ENCODE measurements around the gene DAND5. TPM values are rescaled to one million over a fixed set of nuclear protein-coding genes. Genes with fewer than 3 reads are reported as not detected.
"Not testable (repeated sequence)": the region's sequence is repeated elsewhere in the genome, so short reads cannot be mapped to it uniquely, and the experiment has no call there.

DAND5 gene
- total RNA-seq, 3 donors from 2014 or later: not detected

GRCh38 chr19:12952050-12952449 lies 17.3 kb upstream of the DAND5 start:
- peaks cover 43% of the 10 kb centered on the region for H3K36me3 Mint-ChIP-seq (ENCODE audit: insufficient read depth)
- not testable (repeated sequence) for H3K27me3 Mint-ChIP-seq (ENCODE audit: low read depth); H3K9me3 Mint-ChIP-seq; H3K4me3 Mint-ChIP-seq; ATAC-seq; DNase-seq
- H3K4me1 Mint-ChIP-seq (ENCODE audit: low read depth): peaks cover 33% of the 10 kb centered on the region

- peaks cover 34% of the 10 kb centered on the region for H3K4me1 Mint-ChIP-seq (ENCODE audit: low read depth)
- peaks cover 40% of the 10 kb centered on the region for H3K36me3 Mint-ChIP-seq (ENCODE audit: insufficient read depth)
- no peaks in the 10 kb centered on the region for H3K27me3 Mint-ChIP-seq (ENCODE audit: low read depth)
- H3K9me3 Mint-ChIP-seq: no peaks in the 10 kb centered on the region
- no peak overlapping the region for H3K4me3 Mint-ChIP-seq
- ATAC-seq (no peak), DNase-seq (no peak)
These were observed 16.8 kb upstream of the DAND5 start for GRCh38 chr19:12952488-12953137.

- Mint-ChIP-seq H3K36me3 (ENCODE audit: insufficient read depth) (peaks cover 36% of the 10 kb centered on the region), H3K9me3 (no peaks in the 10 kb centered on the region), H3K4me3 (no peak overlapping the region), H3K4me1 (ENCODE audit: low read depth) (peaks cover 32% of the 10 kb centered on the region), H3K27me3 (ENCODE audit: low read depth) (no peaks in the 10 kb centered on the region)
- ATAC-seq (no peak), DNase-seq (no peak)
These were observed 16.1 kb upstream of the DAND5 start for GRCh38 chr19:12953138-12953798.

- peak overlapping the region; percentile 54 for H3K4me3 Mint-ChIP-seq
- no peak for DNase-seq
- peaks cover 32% of the 10 kb centered on the region for H3K4me1 Mint-ChIP-seq (ENCODE audit: low read depth)
- peak; percentile 19 to 20 for ATAC-seq
- H3K9me3 Mint-ChIP-seq: no peaks in the 10 kb centered on the region
- peaks cover 34% of the 10 kb centered on the region for H3K36me3 Mint-ChIP-seq (ENCODE audit: insufficient read depth)
- no peaks in the 10 kb centered on the region for H3K27me3 Mint-ChIP-seq (ENCODE audit: low read depth)
These were observed 15.4 kb upstream of the DAND5 start for GRCh38 chr19:12953799-12954611.

- Mint-ChIP-seq H3K4me1 (ENCODE audit: low read depth) (peaks cover 32% of the 10 kb centered on the region), H3K4me3 (peak overlapping the region; percentile 54), H3K27me3 (ENCODE audit: low read depth) (no peaks in the 10 kb centered on the region), H3K36me3 (ENCODE audit: insufficient read depth) (peaks cover 33% of the 10 kb centered on the region), H3K9me3 (no peaks in the 10 kb centered on the region)
- ATAC-seq (no peak), DNase-seq (no peak)
These were observed 14.8 kb upstream of the DAND5 start for GRCh38 chr19:12954612-12954962.

GRCh38 chr19:12955575-12955974 lies 13.8 kb upstream of the DAND5 start:
- ATAC-seq; DNase-seq; H3K27me3 Mint-ChIP-seq (ENCODE audit: low read depth); H3K9me3 Mint-ChIP-seq: not testable (repeated sequence)
- H3K4me3 Mint-ChIP-seq: peak overlapping the region; percentile 91
- H3K4me1 Mint-ChIP-seq (ENCODE audit: low read depth): peaks cover 32% of the 10 kb centered on the region
- H3K36me3 Mint-ChIP-seq (ENCODE audit: insufficient read depth): peaks cover 26% of the 10 kb centered on the region

GRCh38 chr19:12955996-12956395 lies 13.4 kb upstream of the DAND5 start:
- DNase-seq (no peak), ATAC-seq (no peak)
- H3K9me3 Mint-ChIP-seq: no peaks in the 10 kb centered on the region
- peaks cover 32% of the 10 kb centered on the region for H3K4me1 Mint-ChIP-seq (ENCODE audit: low read depth)
- peak overlapping the region; percentile 91 for H3K4me3 Mint-ChIP-seq
- H3K36me3 Mint-ChIP-seq (ENCODE audit: insufficient read depth): peaks cover 26% of the 10 kb centered on the region
- peaks cover 2% of the 10 kb centered on the region for H3K27me3 Mint-ChIP-seq (ENCODE audit: low read depth)

GRCh38 chr19:12956446-12957388 lies 12.7 kb upstream of the DAND5 start, which contains the start of gene GADD45GIP1:
Gene GADD45GIP1 (minus strand): TSS chr19:12957223. CDS start chr19:12957212, 11 bp downstream.
- peaks cover 32% of the 10 kb centered on the region for H3K4me1 Mint-ChIP-seq (ENCODE audit: low read depth)
- H3K27me3 Mint-ChIP-seq (ENCODE audit: low read depth): peaks cover 2% of the 10 kb centered on the region
- DNase-seq (peak; percentile 79), ATAC-seq (peak; percentile 96 to 97)
- H3K9me3 Mint-ChIP-seq: no peaks in the 10 kb centered on the region
- peak within 1 kb of the TSS; percentile 91 for H3K4me3 Mint-ChIP-seq
- H3K36me3 Mint-ChIP-seq (ENCODE audit: insufficient read depth): peaks cover 20% of the 10 kb centered on the region

GRCh38 chr19:12957389-12957952 lies 11.9 kb upstream of the DAND5 start:
- peak; percentile 1 to 6 for ATAC-seq
- Mint-ChIP-seq H3K4me3 (peak overlapping the region; percentile 86), H3K4me1 (ENCODE audit: low read depth) (peaks cover 32% of the 10 kb centered on the region), H3K36me3 (ENCODE audit: insufficient read depth) (peaks cover 17% of the 10 kb centered on the region)
- not testable (repeated sequence) for H3K9me3 Mint-ChIP-seq; H3K27me3 Mint-ChIP-seq (ENCODE audit: low read depth); DNase-seq

- ATAC-seq: no peak
- peaks cover 2% of the 10 kb centered on the region for H3K27me3 Mint-ChIP-seq (ENCODE audit: low read depth)
- no peak for DNase-seq
- H3K4me1 Mint-ChIP-seq (ENCODE audit: low read depth): peaks cover 23% of the 10 kb centered on the region
- H3K9me3 Mint-ChIP-seq: no peaks in the 10 kb centered on the region
- peaks cover 6% of the 10 kb centered on the region for H3K36me3 Mint-ChIP-seq (ENCODE audit: insufficient read depth)
- H3K4me3 Mint-ChIP-seq: no peak overlapping the region
These were observed 9.9 kb upstream of the DAND5 start for GRCh38 chr19:12959481-12959880.

GRCh38 chr19:12965017-12965811 lies 4.2 kb upstream of the DAND5 start:
- DNase-seq: peak; percentile 77
- no peaks in the 10 kb centered on the region for H3K9me3 Mint-ChIP-seq
- peak overlapping the region; percentile 84 for H3K4me3 Mint-ChIP-seq
- peak; percentile 97 to 99 for ATAC-seq
- peaks cover under 1% of the 10 kb centered on the region for H3K27me3 Mint-ChIP-seq (ENCODE audit: low read depth)
- peaks cover 11% of the 10 kb centered on the region for H3K4me1 Mint-ChIP-seq (ENCODE audit: low read depth)
- no peaks in the 10 kb centered on the region for H3K36me3 Mint-ChIP-seq (ENCODE audit: insufficient read depth)

GRCh38 chr19:12965812-12966135 lies 3.6 kb upstream of the DAND5 start:
- peaks cover 15% of the 10 kb centered on the region for H3K4me1 Mint-ChIP-seq (ENCODE audit: low read depth)
- no peaks in the 10 kb centered on the region for H3K9me3 Mint-ChIP-seq
- H3K27me3 Mint-ChIP-seq (ENCODE audit: low read depth): no peaks in the 10 kb centered on the region
- ATAC-seq: no peak
- H3K4me3 Mint-ChIP-seq: peak overlapping the region; percentile 61
- no peaks in the 10 kb centered on the region for H3K36me3 Mint-ChIP-seq (ENCODE audit: insufficient read depth)
- DNase-seq: no peak

- Mint-ChIP-seq H3K4me1 (ENCODE audit: low read depth) (peaks cover 15% of the 10 kb centered on the region), H3K4me3 (no peak overlapping the region), H3K9me3 (no peaks in the 10 kb centered on the region), H3K27me3 (ENCODE audit: low read depth) (no peaks in the 10 kb centered on the region), H3K36me3 (ENCODE audit: insufficient read depth) (no peaks in the 10 kb centered on the region)
- ATAC-seq (no peak), DNase-seq (no peak)
These were observed 1.5 kb upstream of the DAND5 start for GRCh38 chr19:12967907-12968306.

All from activated T-cell treated with anti-CD3 and anti-CD28 coated beads, Interleukin-2, amount 50 U/mL, for 4 hours (primary cell).